Mucosa of rectum (tissue), 2 donors: ENCODE measurements around the gene CTR9.

Experiments
- H3K27ac ChIP-seq, 2 donors: one replicate each; pipeline ENCODE4 v1.7.0; 2013; ENCODE audit warnings: inconsistent platforms in 2 of 2, low read depth in 2 of 2, low read length in 2 of 2
- H3K27me3 ChIP-seq, 2 donors: one replicate each; pipeline ENCODE4 v1.7.0; 2013; ENCODE audit warnings: low read length in 2 of 2; ENCODE audit not compliant: control insufficient read depth in 2 of 2, insufficient read depth in 2 of 2
- H3K36me3 ChIP-seq, 2 donors: one replicate each; pipeline ENCODE4 v1.7.0; 2013; ENCODE audit warnings: low read length in 2 of 2; ENCODE audit not compliant: control insufficient read depth in 2 of 2, insufficient read depth in 2 of 2
- H3K4me1 ChIP-seq, 2 donors: one replicate each; pipeline ENCODE4 v1.7.0; 2013; ENCODE audit warnings: low read length in 2 of 2, mild to moderate bottlenecking in 1 of 2; ENCODE audit not compliant: control insufficient read depth in 2 of 2, insufficient read depth in 2 of 2
- H3K4me3 ChIP-seq, 2 donors: one replicate each; pipeline ENCODE4 v1.7.0; 2013; ENCODE audit warnings: low read length in 2 of 2
- H3K9ac ChIP-seq, 2 donors: one replicate each; pipeline ENCODE4 v1.7.0; 2013; ENCODE audit warnings: low read length in 2 of 2, low read depth in 1 of 2, mild to moderate bottlenecking in 1 of 2
- H3K9me3 ChIP-seq, 2 donors: one replicate each; pipeline ENCODE4 v1.7.0; 2013; ENCODE audit warnings: low read length in 2 of 2; ENCODE audit not compliant: control insufficient read depth in 2 of 2
- donor health status: healthy.
- donor health status: Normal muscosa, but diverticular disease.

CTR9 gene

DNA sequence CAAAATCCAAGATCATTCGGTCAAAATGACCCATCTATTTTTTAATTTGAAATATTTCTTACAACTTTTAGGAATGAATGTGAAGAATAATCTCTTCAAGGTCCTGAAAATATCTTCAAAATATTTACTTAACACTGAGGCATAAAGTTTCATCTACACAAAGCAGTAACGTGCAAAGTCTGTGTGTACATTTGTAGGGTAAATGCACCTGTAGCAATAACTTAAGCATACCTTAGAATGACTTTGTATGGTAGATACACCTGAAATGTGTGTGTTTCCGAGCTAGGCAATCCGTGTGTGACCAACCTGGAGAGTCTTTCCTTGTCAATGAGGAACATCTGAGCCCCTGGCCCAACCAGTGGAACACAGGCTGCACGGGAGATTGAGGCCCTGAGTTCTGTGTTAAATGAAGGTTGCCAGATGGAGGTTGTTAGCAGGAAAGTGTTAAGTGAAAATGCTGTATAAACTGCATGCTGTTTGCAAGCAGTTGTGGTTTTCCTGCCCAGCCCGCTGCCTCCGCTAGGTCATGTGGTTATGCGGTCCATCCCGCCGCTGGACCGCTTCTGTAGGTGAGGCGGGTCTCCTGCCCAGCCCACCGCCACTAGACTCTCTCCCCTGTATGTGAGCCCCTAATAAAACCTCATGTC is 7.6 kb upstream of the CTR9 start:
- H3K4me1 ChIP-seq = peaks cover 14% of the 10 kb centered on the region in 2 donors
- peak overlapping the region; percentile 54 to 76 for H3K27ac ChIP-seq
- H3K9me3 ChIP-seq = no peaks in the 10 kb centered on the region
- no peaks in the 10 kb centered on the region for H3K36me3 ChIP-seq
- H3K9ac ChIP-seq = peak overlapping the region in 1 of 2 donors; percentile 40
- H3K27me3 ChIP-seq = no peaks in the 10 kb centered on the region
- H3K4me3 ChIP-seq = peak overlapping the region; percentile 27 to 35

DNA sequence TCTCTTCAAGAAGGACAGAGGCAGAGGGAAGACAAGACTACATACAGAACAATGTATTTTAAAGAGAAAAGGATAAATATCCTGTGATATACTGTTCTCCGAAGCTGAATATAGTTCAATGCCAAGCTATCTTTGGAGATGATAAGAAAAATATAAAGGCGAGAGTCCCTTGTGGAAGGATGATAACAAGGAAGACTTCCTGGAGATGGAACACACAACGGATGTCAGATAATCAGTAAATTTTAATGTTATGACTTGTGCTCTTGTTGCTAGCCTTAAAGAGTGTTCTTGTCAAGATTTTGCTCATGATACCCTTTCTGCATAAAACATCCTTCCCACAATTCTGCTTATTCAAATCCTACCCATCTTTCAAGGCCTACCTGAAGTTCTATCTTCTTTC is 6.8 kb upstream of the CTR9 start:
- Histone ChIP-seq H3K4me3 (no peak overlapping the region), H3K9me3 (no peaks in the 10 kb centered on the region), H3K36me3 (no peaks in the 10 kb centered on the region), H3K9ac (peak overlapping the region in 1 of 2 donors; percentile 40), H3K27ac (peak overlapping the region; percentile 54 to 76), H3K27me3 (no peaks in the 10 kb centered on the region), H3K4me1 (peaks cover 14% of the 10 kb centered on the region in 2 donors)

DNA sequence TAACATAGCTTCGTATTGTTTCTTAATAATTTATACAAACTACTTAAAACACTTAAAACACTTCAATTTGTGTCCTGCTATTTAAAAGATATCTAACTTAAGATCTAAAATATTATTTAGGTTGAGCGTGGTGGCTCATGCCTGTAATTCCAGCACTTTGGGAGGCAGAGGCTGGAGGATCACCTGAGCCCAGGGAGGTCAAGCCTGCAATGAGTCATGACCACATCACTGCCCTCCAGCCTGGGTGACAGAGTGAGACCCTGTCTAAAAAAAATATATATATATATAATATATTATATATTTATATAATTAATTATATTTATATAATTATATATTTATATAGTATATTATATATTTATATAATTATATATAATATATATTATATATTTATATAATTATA is 4.2 kb upstream of the CTR9 start:
- Histone ChIP-seq H3K4me3 (no peak overlapping the region), H3K9ac (no peak overlapping the region), H3K9me3 (no peaks in the 10 kb centered on the region), H3K36me3 (no peaks in the 10 kb centered on the region), H3K27me3 (no peaks in the 10 kb centered on the region), H3K4me1 (peaks cover 13 to 14% of the 10 kb centered on the region in 2 donors), H3K27ac (no peak overlapping the region)

- Histone ChIP-seq H3K4me1 (peaks cover 14 to 18% of the 10 kb centered on the region in 2 donors), H3K27ac (no peak overlapping the region), H3K36me3 (no peaks in the 10 kb centered on the region), H3K9ac (no peak overlapping the region), H3K27me3 (no peaks in the 10 kb centered on the region), H3K9me3 (no peaks in the 10 kb centered on the region), H3K4me3 (no peak overlapping the region)
Observed at GRCh38 chr11:10747733-10748132, 3.3 kb upstream of the CTR9 start.

DNA sequence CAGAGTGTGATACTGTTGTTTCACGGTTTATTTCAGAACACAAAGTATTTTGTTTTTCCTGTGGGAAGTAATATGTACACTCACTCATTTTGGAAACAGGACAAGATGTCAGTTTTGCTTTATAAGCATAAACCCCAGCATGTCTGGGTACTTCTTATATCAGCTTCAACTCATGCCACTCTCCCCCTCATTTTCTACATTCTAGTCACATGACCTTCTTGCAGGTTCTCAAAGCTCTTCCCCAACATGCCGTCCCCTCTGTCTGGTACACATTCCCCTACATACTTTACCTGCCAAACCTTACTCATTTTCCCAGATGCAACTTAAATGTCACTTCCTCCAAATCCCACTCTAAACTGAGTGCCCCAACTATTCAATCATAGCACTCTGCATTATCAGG is 1.6 kb upstream of the CTR9 start:
- Histone ChIP-seq H3K9ac (no peak overlapping the region), H3K4me1 (peaks cover 6 to 9% of the 10 kb centered on the region in 2 donors), H3K36me3 (peaks cover 3 to 4% of the 10 kb centered on the region in 2 donors), H3K4me3 (no peak overlapping the region), H3K27me3 (no peaks in the 10 kb centered on the region), H3K9me3 (no peaks in the 10 kb centered on the region), H3K27ac (no peak overlapping the region)

- H3K9ac ChIP-seq = peak overlapping the region; percentile 94 to 96
- H3K36me3 ChIP-seq = peaks cover 16% of the 10 kb centered on the region in 2 donors
- peaks cover 5 to 9% of the 10 kb centered on the region in 2 donors for H3K4me1 ChIP-seq
- no peaks in the 10 kb centered on the region for H3K27me3 ChIP-seq
- H3K27ac ChIP-seq = peak overlapping the region; percentile 96 to 99
- peak overlapping the region; percentile 93 to 98 for H3K4me3 ChIP-seq
- no peaks in the 10 kb centered on the region for H3K9me3 ChIP-seq
Observed at GRCh38 chr11:10751581-10751940, 515 bp downstream of the CTR9 start.

DNA sequence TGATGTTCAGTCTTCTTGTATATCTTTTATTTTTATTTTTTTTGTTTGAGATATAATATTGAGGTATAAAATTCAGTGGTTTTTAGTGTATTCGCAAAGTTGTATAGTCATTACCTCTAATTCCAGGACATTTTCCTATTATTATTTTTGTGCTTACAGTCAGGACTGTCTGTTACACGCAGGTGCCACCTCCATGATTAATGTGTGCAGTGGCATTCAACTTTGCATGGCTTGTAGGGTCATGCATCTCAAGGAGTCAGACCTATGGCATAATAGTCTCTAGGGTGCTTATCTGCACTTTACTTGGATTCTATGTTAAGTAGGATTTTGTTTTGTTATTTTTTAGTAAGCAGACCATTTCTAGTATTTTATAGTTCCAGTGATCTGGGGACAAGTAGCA is 1.0 kb downstream of the CTR9 start:
- Histone ChIP-seq H3K4me3 (peak overlapping the region; percentile 93 to 98), H3K27me3 (no peaks in the 10 kb centered on the region), H3K9ac (peak overlapping the region; percentile 94 to 96), H3K36me3 (peaks cover 21% of the 10 kb centered on the region in 2 donors), H3K27ac (no peak overlapping the region), H3K4me1 (peaks cover 5 to 9% of the 10 kb centered on the region in 2 donors), H3K9me3 (no peaks in the 10 kb centered on the region)

GRCh38 chr11:10752486-10752885 is 1.4 kb downstream of the CTR9 start:
- peaks cover 24 to 26% of the 10 kb centered on the region in 2 donors for H3K36me3 ChIP-seq
- H3K27ac ChIP-seq = no peak overlapping the region
- H3K9me3 ChIP-seq = no peaks in the 10 kb centered on the region
- peak overlapping the region in 1 of 2 donors; percentile 20 for H3K9ac ChIP-seq
- H3K27me3 ChIP-seq = no peaks in the 10 kb centered on the region
- H3K4me3 ChIP-seq = peak overlapping the region; percentile 93 to 98
- H3K4me1 ChIP-seq = peaks cover 5 to 9% of the 10 kb centered on the region in 2 donors

DNA sequence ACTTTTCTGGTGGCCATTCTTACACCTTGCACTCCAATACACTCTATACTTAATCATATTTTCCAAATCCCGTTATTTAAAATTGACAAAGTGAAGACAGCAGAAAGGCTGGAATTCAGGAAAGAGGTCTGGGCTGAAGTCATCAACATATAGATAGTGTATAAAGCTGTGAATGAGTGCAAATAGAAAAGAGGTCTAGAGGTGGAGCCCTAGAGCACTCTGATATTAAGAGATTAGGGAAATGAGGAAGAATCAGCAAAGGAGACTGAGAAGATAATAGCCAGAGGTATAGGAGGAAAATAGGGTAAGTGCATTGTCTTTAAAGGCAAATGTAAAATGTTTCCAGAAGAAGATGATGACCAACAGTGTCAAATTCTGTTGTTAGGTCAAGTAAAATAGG is 7.9 kb downstream of the CTR9 start:
- Histone ChIP-seq H3K36me3 (peaks cover 50 to 61% of the 10 kb centered on the region in 2 donors), H3K9ac (no peak overlapping the region), H3K9me3 (no peaks in the 10 kb centered on the region), H3K27me3 (no peaks in the 10 kb centered on the region), H3K4me1 (no peaks in the 10 kb centered on the region), H3K4me3 (no peak overlapping the region), H3K27ac (no peak overlapping the region)

- peaks cover 57 to 64% of the 10 kb centered on the region in 2 donors for H3K36me3 ChIP-seq
- H3K9ac ChIP-seq = no peak overlapping the region
- H3K4me1 ChIP-seq = no peaks in the 10 kb centered on the region
- H3K9me3 ChIP-seq = no peaks in the 10 kb centered on the region
- no peak overlapping the region for H3K27ac ChIP-seq
- no peak overlapping the region for H3K4me3 ChIP-seq
- H3K27me3 ChIP-seq = no peaks in the 10 kb centered on the region
Observed at GRCh38 chr11:10761085-10761698, 10.1 kb downstream of the CTR9 start.
